H1 (cell line): ENCODE results near the gene RCBTB2. TPM values are rescaled to one million over a fixed set of nuclear protein-coding genes. Genes with fewer than 3 reads are reported as not detected.

Experiments
- CTCF ChIA-PET: fragments of 300-600 bp; sonication (Branson Sonifier 250); formaldehyde crosslinking; loops from one replicate; lab custom pipeline; 2021; ENCODE audit not compliant: partially characterized antibody; lab: Charles Lee
- POLR2A ChIA-PET: fragments of 300-600 bp; sonication (Branson Sonifier 250); formaldehyde crosslinking; loops from one replicate; lab custom pipeline; 2021; ENCODE audit warnings: inconsistent platforms; ENCODE audit not compliant: partially characterized antibody; lab: Charles Lee
- DNase-seq, 2 experiments: peaks; one replicate each; pipeline versions ENCODE4 v3.0.0 to v3.0.0-alpha.2; 2010 to 2022; ENCODE audit warnings: low spot score in 2 of 2, low read depth in 1 of 2, mixed read lengths in 1 of 2
- FAIRE-seq: peaks from 2 replicates; lab custom pipeline; 2011; peaks lifted over from hg19 to GRCh38; lab: Jason Lieb, UNC
- H2AFZ ChIP-seq: 2 replicates; pipeline ENCODE4 v1.8.1; 2012; ENCODE audit warnings: low read length, inconsistent platforms
- H2AK5ac ChIP-seq: 2 replicates; pipeline ENCODE4 v1.6.1; 2013; ENCODE audit warnings: low read depth, low read length
- H2BK120ac ChIP-seq: replicated peaks from 2 replicates; pipeline ENCODE3; 2013; ENCODE audit warnings: low read depth, low read length, inconsistent platforms
- H2BK12ac ChIP-seq: 2 replicates; pipeline ENCODE4 v1.6.1; 2013; ENCODE audit warnings: low read depth, low read length
- H2BK15ac ChIP-seq: 2 replicates; pipeline ENCODE4 v1.6.1; 2013; ENCODE audit warnings: low read length
- H2BK20ac ChIP-seq: 2 replicates; pipeline ENCODE4 v1.6.1; 2013; ENCODE audit warnings: low read length
- H2BK5ac ChIP-seq: 2 replicates; pipeline ENCODE4 v1.6.1; 2013; ENCODE audit warnings: low read depth, low read length
- H3K14ac ChIP-seq: 2 replicates; pipeline ENCODE4 v1.6.1; 2013; ENCODE audit warnings: inconsistent platforms; ENCODE audit not compliant: insufficient read length
- H3K18ac ChIP-seq: 2 replicates; pipeline ENCODE4 v1.6.1; 2013; ENCODE audit warnings: low read length; ENCODE audit errors: extremely low read depth
- H3K23ac ChIP-seq: 2 replicates; pipeline ENCODE4 v1.6.1; 2013; ENCODE audit warnings: inconsistent platforms; ENCODE audit not compliant: insufficient read length
- H3K23me2 ChIP-seq: 2 replicates; pipeline ENCODE4 v1.6.1; 2013; ENCODE audit warnings: low read depth, low read length
- H3K27ac ChIP-seq: 2 replicates; pipeline ENCODE4 v1.6.1; 2011; ENCODE audit warnings: low read depth, low read length, inconsistent platforms
- H3K27me3 ChIP-seq, 4 experiments: replicated peaks in 1 of 4; 1 replicate in 1 of 4; 2 replicates in 3 of 4; pipeline versions ENCODE4 v1.6.1 to v1.8.1; 2011 to 2013; ENCODE audit warnings: low read length in 3 of 4, mild to moderate bottlenecking in 3 of 4, inconsistent platforms in 2 of 4, mixed read lengths in 2 of 4, moderate library complexity in 1 of 4; ENCODE audit not compliant: control insufficient read depth in 3 of 4, insufficient read depth in 3 of 4; ENCODE audit errors: extremely low read depth in 1 of 4
- H3K36me3 ChIP-seq, 4 experiments: 2 replicates each; pipeline versions ENCODE4 v1.6.1 to v1.8.1; 2011 to 2013; ENCODE audit warnings: mild to moderate bottlenecking in 4 of 4, low read length in 3 of 4, moderate library complexity in 2 of 4, control low read depth in 1 of 4, inconsistent platforms in 1 of 4; ENCODE audit not compliant: insufficient read depth in 4 of 4, control insufficient read depth in 2 of 4
- H3K4ac ChIP-seq: replicated peaks from 2 replicates; pipeline ENCODE3; 2013; ENCODE audit warnings: low read length, low read depth, mixed read lengths, inconsistent platforms; ENCODE audit not compliant: insufficient read length
- H3K4me1 ChIP-seq, 4 experiments: replicated peaks in 1 of 4; 1 replicate in 1 of 4; 2 replicates in 3 of 4; pipeline versions ENCODE4 v1.6.1 to v1.8.1; 2011 to 2013; ENCODE audit warnings: low read length in 3 of 4, inconsistent platforms in 2 of 4, mixed read lengths in 1 of 4; ENCODE audit not compliant: insufficient read depth in 4 of 4, control insufficient read depth in 3 of 4
- H3K4me2 ChIP-seq, 2 experiments: 2 replicates each; pipeline versions ENCODE4 v1.6.1 to v1.8.1; 2011 to 2013; ENCODE audit warnings: low read depth in 2 of 2, low read length in 2 of 2, control low read depth in 1 of 2, inconsistent platforms in 1 of 2, mild to moderate bottlenecking in 1 of 2; ENCODE audit not compliant: insufficient read depth in 1 of 2
- H3K4me3 ChIP-seq, 4 experiments: fragments of 200-600, 300-600 bp in 1 of 4; sonication (generic), shearing (Covaris generic), sonication (Bioruptor Twin) in 1 of 4; 2 replicates each; pipeline versions ENCODE4 v1.5.1 to v1.8.1; 2011 to 2016; ENCODE audit warnings: low read length in 4 of 4, low read depth in 3 of 4, control low read depth in 2 of 4, inconsistent platforms in 2 of 4, mild to moderate bottlenecking in 2 of 4, mixed read lengths in 1 of 4, moderate library complexity in 1 of 4; ENCODE audit not compliant: insufficient read depth in 2 of 4; ENCODE audit errors: extremely low read depth in 1 of 4
- H3K56ac ChIP-seq: replicated peaks from 2 replicates; pipeline ENCODE3; 2013; ENCODE audit warnings: low read depth, mild to moderate bottlenecking, mixed read lengths, low read length, inconsistent platforms; ENCODE audit not compliant: insufficient read length
- H3K79me1 ChIP-seq: 2 replicates; pipeline ENCODE4 v1.6.1; 2013; ENCODE audit warnings: low read depth, low read length, control low read depth
- H3K79me2 ChIP-seq, 2 experiments: 2 replicates each; pipeline versions ENCODE4 v1.6.1 to v1.8.1; 2012 to 2013; ENCODE audit warnings: low read length in 2 of 2, mild to moderate bottlenecking in 2 of 2, inconsistent platforms in 1 of 2; ENCODE audit not compliant: insufficient read depth in 2 of 2, control insufficient read depth in 1 of 2
- H3K9ac ChIP-seq, 4 experiments: replicated peaks in 1 of 4; 1 replicate in 1 of 4; 2 replicates in 3 of 4; pipeline versions ENCODE4 v1.6.1 to v1.8.1; 2011 to 2013; ENCODE audit warnings: low read depth in 3 of 4, low read length in 3 of 4, control low read depth in 2 of 4, mild to moderate bottlenecking in 2 of 4, moderate library complexity in 2 of 4, inconsistent platforms in 1 of 4; ENCODE audit errors: extremely low read depth in 1 of 4
- H3K9me3 ChIP-seq, 2 experiments: 2 replicates each; pipeline versions ENCODE4 v1.6.1 to v1.8.1; 2012 to 2013; ENCODE audit warnings: mild to moderate bottlenecking in 2 of 2, moderate library complexity in 2 of 2, control low read depth in 1 of 2, inconsistent platforms in 1 of 2, low read depth in 1 of 2, low read length in 1 of 2, mixed read lengths in 1 of 2; ENCODE audit not compliant: insufficient read depth in 2 of 2
- H4K20me1 ChIP-seq, 2 experiments: replicated peaks in 1 of 2; 2 replicates each; pipeline versions ENCODE3 to v1.8.1; 2011 to 2013; ENCODE audit warnings: inconsistent platforms in 2 of 2, low read length in 2 of 2, mild to moderate bottlenecking in 1 of 2; ENCODE audit not compliant: insufficient read depth in 2 of 2, control insufficient read depth in 1 of 2
- H4K5ac ChIP-seq: 2 replicates; pipeline ENCODE4 v1.6.1; 2013; ENCODE audit warnings: low read length, low read depth, mixed read lengths, inconsistent platforms; ENCODE audit not compliant: insufficient read length
- H4K8ac ChIP-seq: 2 replicates; pipeline ENCODE4 v1.8.0; 2013; ENCODE audit warnings: mild to moderate bottlenecking, moderate library complexity, low read length, inconsistent platforms; ENCODE audit not compliant: insufficient read depth; ENCODE audit errors: extremely low read depth
- H4K91ac ChIP-seq: replicated peaks from 2 replicates; pipeline ENCODE3; 2013; ENCODE audit warnings: low read length, mixed read lengths, inconsistent platforms; ENCODE audit not compliant: insufficient read length
- BRCA1 ChIP-seq: IDR thresholded peaks from 2 replicates; pipeline ENCODE4 v1.6.1; 2012; ENCODE audit warnings: low read depth, low read length, improper control_type of control experiment
- FOSL1 ChIP-seq: IDR thresholded peaks from 2 replicates; pipeline ENCODE4 v1.6.1; 2011; ENCODE audit warnings: mild to moderate bottlenecking, low read depth, low read length, moderate library complexity; ENCODE audit not compliant: insufficient read depth
- KDM4A ChIP-seq: IDR thresholded peaks from one replicate; pipeline ENCODE4 v1.7.1; 2012; ENCODE audit warnings: low read depth, mild to moderate bottlenecking, moderate library complexity, low read length, inconsistent platforms; ENCODE audit not compliant: severe bottlenecking
- KDM5A ChIP-seq: fragments of 200-600 bp; IDR thresholded peaks from 2 replicates; pipeline ENCODE4 v1.7.1; 2012; ENCODE audit warnings: mild to moderate bottlenecking, low read length, inconsistent platforms, mixed read lengths
- POLR2A ChIP-seq, 2 experiments: IDR thresholded peaks; 1 replicate in 1 of 2; 2 replicates in 1 of 2; pipeline ENCODE4 v1.6.1; 2011; ENCODE audit warnings: low read depth in 2 of 2, low read length in 2 of 2, mild to moderate bottlenecking in 2 of 2; ENCODE audit errors: control extremely low read depth in 1 of 2
- RNF2 ChIP-seq: fragments of 200-900, 300-1000 bp; sonication (generic); IDR thresholded peaks from 2 replicates; pipeline ENCODE4 v1.7.1; 2016; ENCODE audit warnings: borderline replicate concordance, low read depth, mild to moderate bottlenecking, antibody characterized with exemption, low read length; ENCODE audit not compliant: poor library complexity, severe bottlenecking; ENCODE audit errors: missing control alignments
- SIRT6 ChIP-seq: IDR thresholded peaks from one replicate; pipeline ENCODE4 v1.7.1; 2012; ENCODE audit warnings: low read length, inconsistent platforms
- SIX5 ChIP-seq: IDR thresholded peaks from 2 replicates; pipeline ENCODE4 v1.6.1; 2011; ENCODE audit warnings: mild to moderate bottlenecking, low read depth, low read length
- SUZ12 ChIP-seq: fragments of 200-600 bp; sonication (generic); IDR thresholded peaks from 2 replicates; pipeline ENCODE4 v1.6.1; 2012; ENCODE audit warnings: mild to moderate bottlenecking, inconsistent platforms, low read length, moderate library complexity, mixed read lengths
- USF2 ChIP-seq: IDR thresholded peaks from 2 replicates; pipeline ENCODE4 v1.6.1; 2011; ENCODE audit warnings: low read length, improper control_type of control experiment
- WGBS, 2 experiments: shearing (Covaris generic) in 1 of 2; methylation state at CpG; one replicate each; pipeline versions ENCODE4 v1.1.6 to v1.1.7; 2013 to 2015; ENCODE audit warnings: low lambda C conversion rate in 2 of 2, mixed read lengths in 2 of 2, inconsistent platforms in 1 of 2, low coverage in 1 of 2, missing lambda C conversion rate in 1 of 2; ENCODE audit not compliant: insufficient replicate concordance in 2 of 2, insufficient coverage in 1 of 2, insufficient read length in 1 of 2; ENCODE audit errors: extremely low coverage in 1 of 2, missing lambda C conversion rate in 1 of 2; 5-methylcytosine and 5-hydroxymethylcytosine counted together
- polyA plus RNA-seq, 7 experiments: library from polyadenylated mRNA; depleted of rRNA in 3 of 7; stranded (reverse) in 5 of 7; unstranded in 2 of 7; fragments of >200 nt in 5 of 7; fragments of 200-250 nt in 2 of 7; gene quantifications; 1 replicate in 5 of 7; 2 replicates in 1 of 7; 4 replicates in 1 of 7; pipeline versions ENCODE4 v1.2.1 to v1.2.3, GENCODE V29; 2011 to 2013; ENCODE audit warnings: missing spikeins in 2 of 7, mixed read lengths in 2 of 7
- total RNA-seq: library from RNA; stranded (reverse); fragmentation: NEBNext Ultra II Directional; extraction: Animal tissue kit (Norgen Biotek cat#: 25700); gene quantifications from 2 replicates; pipeline ENCODE4 v1.2.1, GENCODE V29; 2021

The RCBTB2 gene
- total and polyA plus RNA-seq, 2 of the 8 experiments (the other 6 are each of a cell fraction or from before 2014, with no cell fraction given) = 5.2 to 8.4 TPM

DNA sequence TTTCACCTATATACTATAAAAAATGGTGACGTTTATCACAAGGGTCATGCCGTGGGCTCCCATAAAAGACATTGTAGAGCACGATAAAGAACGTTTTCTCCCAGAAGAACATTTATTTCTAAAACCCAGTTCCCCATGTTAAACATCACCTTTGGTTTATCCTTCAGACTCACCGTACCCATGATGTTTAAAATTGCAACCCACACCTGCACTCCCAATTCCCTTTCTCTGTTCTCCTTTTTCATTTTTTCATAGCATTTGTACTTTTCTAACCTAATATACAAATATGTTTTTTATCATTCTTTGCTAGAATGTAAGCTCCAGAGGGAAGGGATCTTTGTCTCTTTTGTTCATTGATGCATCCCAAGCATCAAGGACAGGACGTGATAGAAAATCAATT, 2.0 kb downstream of the RCBTB2 start:
- ChIA-PET POLR2A (no interaction called here), CTCF (no interaction called here)
- H4K91ac ChIP-seq = no peak overlapping the region
- H2AFZ ChIP-seq = no peak overlapping the region
- H3K9me3 ChIP-seq = no peaks in the 10 kb centered on the region
- no peak overlapping the region for H2BK20ac ChIP-seq
- H4K20me1 ChIP-seq = no peaks in the 10 kb centered on the region
- H3K9ac ChIP-seq = no peak overlapping the region
- H3K4me2 ChIP-seq = no peak overlapping the region
- H2AK5ac ChIP-seq = no peak overlapping the region
- no peaks in the 10 kb centered on the region for H3K27me3 ChIP-seq
- no peak overlapping the region for H3K4me3 ChIP-seq
- H2BK120ac ChIP-seq = no peak overlapping the region
- no peak overlapping the region for H3K23ac ChIP-seq
- H3K4ac ChIP-seq = no peak overlapping the region
- H3K79me2 ChIP-seq = peaks cover 0 to 28% of the 10 kb centered on the region in 2 experiments; a peak in 2 of 4 replicates
- no peak overlapping the region for H2BK12ac ChIP-seq
- H3K18ac ChIP-seq = no peak overlapping the region
- no peak overlapping the region for H4K8ac ChIP-seq
- H3K27ac ChIP-seq = no peak overlapping the region
- peaks cover 0 to 6% (median 4%) of the 10 kb centered on the region in 4 experiments; a peak in 4 of 7 replicates for H3K4me1 ChIP-seq
- H3K23me2 ChIP-seq = peaks cover 2% of the 10 kb centered on the region
- H3K36me3 ChIP-seq = no peaks in the 10 kb centered on the region
- DNase-seq = no peak
- TF ChIP-seq BRCA1 (no peak), SUZ12 (no peak), KDM5A (no peak), FOSL1 (no peak), POLR2A (IDR thresholded peaks at IDR 0.05; ENCODE audit: control extremely low read depth in 1 of 2, low read depth in 2 of 2, low read length in 2 of 2) (no peak), SIRT6 (no peak), RNF2 (no peak), USF2 (no peak), SIX5 (no peak), KDM4A (no peak)
- TF ChIP-seq, all 59 proteins: peak for 0
- 86% methylated on average over 6 of the region's 6 CpGs; no CpG with 5 or more reads in 1 of the 2 experiments for WGBS, 2 experiments
- Histone ChIP-seq H3K14ac (no peak overlapping the region), H3K79me1 (no peaks in the 10 kb centered on the region), H2BK5ac (no peak overlapping the region), H3K56ac (no peak overlapping the region), H4K5ac (no peak overlapping the region), H2BK15ac (no peak overlapping the region)
- FAIRE-seq = no peak
